Keratinocyte (primary cell): ENCODE measurements around the gene C19orf38. TPM values are rescaled to one million over a fixed set of nuclear protein-coding genes. Genes with fewer than 3 reads are reported as not detected.

ENCODE experiments used
- DNase-seq: peaks from one replicate; pipeline ENCODE4 v3.0.0-alpha.2; 2011; ENCODE audit warnings: low read depth, missing footprints, low spot score
- FAIRE-seq: peaks from 2 replicates; lab custom pipeline; 2011; peaks lifted over from hg19 to GRCh38; lab: Jason Lieb, UNC
- H2AFZ ChIP-seq: 2 replicates; pipeline ENCODE4 v1.6.0; 2012; ENCODE audit warnings: low read length, control low read depth, inconsistent platforms; ENCODE audit not compliant: control insufficient read depth
- H3K27ac ChIP-seq: 2 replicates; pipeline ENCODE4 v1.5.1; 2011; ENCODE audit warnings: low read length; ENCODE audit not compliant: control insufficient read depth, insufficient read depth
- H3K27me3 ChIP-seq: 3 replicates; pipeline ENCODE4 v1.6.0; 2011; ENCODE audit warnings: low read length; ENCODE audit not compliant: control insufficient read depth, insufficient read depth; ENCODE audit errors: extremely low read depth
- H3K36me3 ChIP-seq, 2 experiments: 2 replicates in 1 of 2; 3 replicates in 1 of 2; pipeline ENCODE4 v1.5.1; 2011; ENCODE audit warnings: low read length in 2 of 2, mild to moderate bottlenecking in 1 of 2; ENCODE audit not compliant: control insufficient read depth in 2 of 2, insufficient read depth in 2 of 2; ENCODE audit errors: extremely low read depth in 1 of 2
- H3K4me1 ChIP-seq: 3 replicates; pipeline ENCODE4 v1.5.1; 2011; ENCODE audit warnings: low read length; ENCODE audit not compliant: control insufficient read depth, insufficient read depth; ENCODE audit errors: extremely low read depth
- H3K4me2 ChIP-seq: 3 replicates; pipeline ENCODE4 v1.6.0; 2011; ENCODE audit warnings: low read depth, low read length; ENCODE audit not compliant: control insufficient read depth, insufficient read depth; ENCODE audit errors: extremely low read depth
- H3K4me3 ChIP-seq, 3 experiments: fragments of 200-600 bp in 1 of 3; sonication (generic) in 1 of 3; 2 replicates in 2 of 3; 3 replicates in 1 of 3; pipeline ENCODE4 v1.5.1; 2011 to 2016; ENCODE audit warnings: low read length in 3 of 3, mild to moderate bottlenecking in 3 of 3, control low read depth in 2 of 3, inconsistent platforms in 1 of 3, low read depth in 1 of 3, mixed read lengths in 1 of 3, mixed run types in 1 of 3, moderate library complexity in 1 of 3; ENCODE audit not compliant: control insufficient read depth in 2 of 3, insufficient read depth in 2 of 3; ENCODE audit errors: extremely low read depth in 1 of 3
- H3K79me2 ChIP-seq: 2 replicates; pipeline ENCODE4 v1.6.0; 2012; ENCODE audit warnings: low read length; ENCODE audit not compliant: control insufficient read depth, insufficient read depth
- H3K9ac ChIP-seq: 3 replicates; pipeline ENCODE4 v1.6.0; 2011; ENCODE audit warnings: low read length; ENCODE audit not compliant: control insufficient read depth, insufficient read depth; ENCODE audit errors: extremely low read depth
- H3K9me1 ChIP-seq: 3 replicates; pipeline ENCODE4 v1.6.0; 2011; ENCODE audit warnings: low read length; ENCODE audit not compliant: control insufficient read depth, insufficient read depth; ENCODE audit errors: extremely low read depth
- H3K9me3 ChIP-seq: 2 replicates; pipeline ENCODE4 v1.5.1; 2012; ENCODE audit warnings: low read depth, low read length; ENCODE audit not compliant: control insufficient read depth
- H4K20me1 ChIP-seq: 3 replicates; pipeline ENCODE4 v1.6.0; 2011; ENCODE audit warnings: low read length; ENCODE audit not compliant: control insufficient read depth, insufficient read depth; ENCODE audit errors: extremely low read depth
- CTCF ChIP-seq, 3 experiments: IDR thresholded peaks in 1 of 3; conservative IDR thresholded peaks in 1 of 3; optimal IDR thresholded peaks in 1 of 3; 2 replicates in 2 of 3; 3 replicates in 1 of 3; pipeline versions ENCODE3 to v1.5.1; 2011; ENCODE audit warnings: low read length in 3 of 3, mild to moderate bottlenecking in 3 of 3, moderate library complexity in 2 of 3, control low read depth in 1 of 3, inconsistent platforms in 1 of 3; ENCODE audit not compliant: insufficient read depth in 2 of 3; ENCODE audit errors: extremely low read depth in 1 of 3
- EZH2 ChIP-seq: IDR thresholded peaks from one replicate; pipeline ENCODE4 v1.6.1; 2012; ENCODE audit warnings: inconsistent platforms, mild to moderate bottlenecking, low read length, moderate library complexity
- dilution Hi-C: fragments of 300-500 bp; cut with MboI; formaldehyde crosslinking; loops from one replicate; pipeline ENCODE4 v1.7.0; 2020; ENCODE audit warnings: low sequenced_read_pairs; ENCODE audit not compliant: extremely low pct_ligation_motif_present
- polyA plus RNA-seq, 5 experiments: library from polyadenylated mRNA; depleted of rRNA in 3 of 5; stranded (reverse) in 3 of 5; stranded (forward) in 1 of 5; unstranded in 1 of 5; fragments of >200 nt; gene quantifications; 1 replicate in 1 of 5; 2 replicates in 3 of 5; 3 replicates in 1 of 5; pipeline versions ENCODE4 v1.2.1 to v1.2.3, GENCODE V29; 2011 to 2012; ENCODE audit warnings: missing spikeins in 2 of 5, low read depth in 1 of 5, low replicate concordance in 1 of 5

The C19orf38 gene
- polyA plus RNA-seq, 1 donor (not counting 4 experiments of a cell fraction or from before 2014, with no cell fraction given): 0.14 TPM

GRCh38 chr19:10823690-10824089 is 24.5 kb upstream of the C19orf38 start:
- peaks cover 14 to 30% of the 10 kb centered on the region in 2 experiments for H3K36me3 ChIP-seq
- no peak for DNase-seq
- H3K4me3 ChIP-seq: no peak overlapping the region
- no peak for TF ChIP-seq CTCF (optimal IDR thresholded peaks at IDR 0.05 in 1 of 3, IDR thresholded peaks at IDR 0.05 in 1 of 3, conservative IDR thresholded peaks at IDR 0.05 in 1 of 3; ENCODE audit: extremely low read depth in 1 of 3, insufficient read depth in 2 of 3, low read length in 3 of 3)
- no peak for TF ChIP-seq EZH2
- H3K4me1 ChIP-seq: no peaks in the 10 kb centered on the region
- H3K9me3 ChIP-seq: no peaks in the 10 kb centered on the region
- no peak overlapping the region for H3K4me2 ChIP-seq
- dilution Hi-C loops: no loop called here
- no peak overlapping the region for H2AFZ ChIP-seq
- no peaks in the 10 kb centered on the region for H4K20me1 ChIP-seq
- no peaks in the 10 kb centered on the region for H3K9me1 ChIP-seq
- no peak for FAIRE-seq
- H3K9ac ChIP-seq: no peak overlapping the region
- no peaks in the 10 kb centered on the region for H3K27me3 ChIP-seq
- no peaks in the 10 kb centered on the region for H3K79me2 ChIP-seq
- H3K27ac ChIP-seq: no peak overlapping the region

GRCh38 chr19:10826231-10826630 is 22.0 kb upstream of the C19orf38 start:
- no peak overlapping the region for H3K4me2 ChIP-seq
- no peak overlapping the region for H3K9ac ChIP-seq
- dilution Hi-C loops: no loop called here
- no peak for DNase-seq
- H4K20me1 ChIP-seq: no peaks in the 10 kb centered on the region
- H3K79me2 ChIP-seq: no peaks in the 10 kb centered on the region
- no peaks in the 10 kb centered on the region for H3K4me1 ChIP-seq
- H3K27ac ChIP-seq: no peak overlapping the region
- no peaks in the 10 kb centered on the region for H3K9me1 ChIP-seq
- no peak overlapping the region for H3K4me3 ChIP-seq
- FAIRE-seq: no peak
- TF ChIP-seq CTCF (optimal IDR thresholded peaks at IDR 0.05 in 1 of 3, IDR thresholded peaks at IDR 0.05 in 1 of 3, conservative IDR thresholded peaks at IDR 0.05 in 1 of 3; ENCODE audit: extremely low read depth in 1 of 3, insufficient read depth in 2 of 3, low read length in 3 of 3) (no peak), EZH2 (no peak)
- no peaks in the 10 kb centered on the region for H3K27me3 ChIP-seq
- H2AFZ ChIP-seq: no peak overlapping the region
- H3K9me3 ChIP-seq: no peaks in the 10 kb centered on the region
- H3K36me3 ChIP-seq: peaks cover 17 to 23% of the 10 kb centered on the region in 2 experiments
